HG03139 (cell line): ENCODE results near the gene PDE6D.

Source experiments
- ATAC-seq: cut with Tn5 transposase; IDR thresholded peaks from one replicate; pipeline ENCODE4 v1.9.1; 2021; ENCODE audit not compliant: unreplicated experiment

The PDE6D gene

DNA sequence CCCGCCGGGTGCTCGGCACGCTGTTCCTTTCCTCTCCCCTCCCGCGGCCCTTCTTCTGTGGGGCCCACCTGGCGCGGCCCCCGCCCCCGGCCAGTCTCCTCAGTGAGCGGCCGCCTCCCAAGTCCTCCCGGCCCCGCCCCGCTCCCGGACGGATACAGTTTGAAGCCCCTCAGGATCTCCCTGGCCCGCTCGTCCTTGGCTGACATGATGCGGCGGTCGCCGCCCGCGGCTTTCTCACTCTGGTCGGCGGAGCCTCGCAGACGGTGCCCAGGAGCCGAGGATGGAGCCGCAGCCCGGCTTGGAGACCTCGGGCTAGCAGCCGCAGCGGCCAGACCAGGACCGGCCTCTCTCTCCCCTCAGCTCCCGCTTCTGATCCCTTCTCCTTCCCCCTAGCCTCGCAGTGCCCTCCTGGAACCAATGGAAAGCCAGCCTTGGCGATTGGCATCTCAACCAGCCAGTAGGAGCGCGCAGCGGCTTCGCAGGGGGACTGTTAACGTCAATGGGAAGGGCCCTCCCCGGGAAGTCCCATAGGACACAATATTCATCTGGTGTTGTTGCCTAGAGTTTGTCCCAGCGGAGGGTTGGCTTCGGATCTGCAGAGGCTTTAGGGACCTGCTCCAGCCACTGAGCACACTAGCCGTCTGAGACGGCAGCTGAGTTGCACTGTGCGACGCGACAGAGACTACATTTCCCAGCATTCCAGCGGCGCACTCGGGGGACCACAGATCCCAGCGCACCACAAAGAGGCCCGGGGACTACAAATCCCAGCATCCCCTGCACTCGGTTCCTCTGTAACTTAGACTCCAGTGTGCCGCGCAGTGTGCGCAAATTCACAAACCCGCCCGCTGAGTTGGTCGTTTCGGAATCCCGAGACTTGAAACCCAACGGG is at the start of gene PDE6D:
PDE6D (minus strand) TSS at position 374 of the 889 bp plus-strand sequence; CDS start at position 206, 168 bp downstream.
- peak; percentile 89 for ATAC-seq

DNA sequence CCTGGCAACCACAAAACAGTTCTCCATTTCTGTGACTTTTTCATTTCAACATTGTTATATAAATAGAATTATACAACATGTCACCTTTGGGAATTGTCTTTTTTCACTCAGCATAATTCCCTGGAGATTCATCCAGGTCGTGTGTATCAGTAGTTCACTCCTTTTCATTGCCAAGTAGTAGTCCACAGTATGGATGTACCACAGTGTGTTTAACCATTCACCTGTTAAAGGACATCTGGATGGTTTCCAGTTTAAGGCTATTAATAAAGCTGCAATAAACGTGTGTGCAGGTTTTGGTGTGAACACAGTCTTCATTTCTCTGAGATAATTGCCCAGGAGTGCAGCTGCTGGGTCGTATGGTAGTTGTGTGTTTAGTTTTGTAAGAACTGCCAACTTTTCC is 40.8 kb upstream of the PDE6D start:
- no peak for ATAC-seq

DNA sequence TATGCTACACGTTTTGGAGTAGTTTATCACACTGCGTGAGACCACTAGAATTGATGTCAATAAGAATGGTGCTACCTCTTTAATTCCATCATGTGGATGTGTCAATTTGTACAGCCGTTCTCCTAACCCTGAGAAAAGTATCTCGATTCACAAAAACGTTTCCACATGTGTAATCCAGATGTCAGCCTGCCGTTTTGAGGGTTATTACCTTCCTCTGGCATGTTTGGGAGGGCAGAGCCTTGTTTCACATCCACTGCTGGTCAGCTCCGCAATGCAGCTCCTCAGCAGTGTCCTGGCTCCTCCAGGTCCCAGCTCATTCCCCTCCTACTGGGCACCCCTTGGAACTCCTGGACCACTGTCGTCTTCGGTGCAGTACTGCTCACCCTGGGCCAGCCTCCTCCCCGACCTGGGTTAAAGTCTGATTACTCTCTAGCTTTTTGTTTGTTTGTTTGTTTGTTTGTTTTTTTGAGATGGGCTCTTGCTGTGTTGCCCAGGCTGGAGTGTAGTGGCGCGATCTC is 39.8 kb upstream of the PDE6D start:
- no peak for ATAC-seq

DNA sequence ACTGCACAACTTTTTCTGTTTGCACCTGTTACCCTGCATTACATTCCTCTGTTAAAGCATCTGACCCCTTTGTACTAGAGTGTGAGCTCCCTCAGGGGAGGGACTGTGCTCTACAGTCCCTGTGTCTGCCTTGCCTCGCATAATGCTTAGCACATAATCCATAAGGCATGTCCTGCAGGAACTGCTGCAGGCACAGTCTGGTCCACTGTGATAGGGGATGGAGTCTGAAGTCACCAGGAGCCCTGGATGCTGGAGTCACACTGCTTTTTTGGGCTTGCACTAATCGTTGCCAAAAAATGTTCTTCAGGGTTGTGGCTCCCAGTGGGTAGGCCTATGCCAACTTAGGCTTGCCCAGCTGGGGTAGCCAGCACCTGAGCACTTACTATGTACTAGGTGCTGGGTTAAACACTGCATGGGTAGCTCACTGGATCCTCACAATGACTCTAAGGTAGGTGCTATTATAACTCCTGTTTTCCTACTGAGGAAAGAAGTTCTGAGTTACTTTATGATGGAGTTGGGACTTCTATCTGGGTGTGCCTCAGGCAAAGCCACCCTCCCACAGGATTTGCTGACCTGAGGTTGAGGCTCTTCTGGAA is 38.5 kb upstream of the PDE6D start:
- ATAC-seq: no peak

DNA sequence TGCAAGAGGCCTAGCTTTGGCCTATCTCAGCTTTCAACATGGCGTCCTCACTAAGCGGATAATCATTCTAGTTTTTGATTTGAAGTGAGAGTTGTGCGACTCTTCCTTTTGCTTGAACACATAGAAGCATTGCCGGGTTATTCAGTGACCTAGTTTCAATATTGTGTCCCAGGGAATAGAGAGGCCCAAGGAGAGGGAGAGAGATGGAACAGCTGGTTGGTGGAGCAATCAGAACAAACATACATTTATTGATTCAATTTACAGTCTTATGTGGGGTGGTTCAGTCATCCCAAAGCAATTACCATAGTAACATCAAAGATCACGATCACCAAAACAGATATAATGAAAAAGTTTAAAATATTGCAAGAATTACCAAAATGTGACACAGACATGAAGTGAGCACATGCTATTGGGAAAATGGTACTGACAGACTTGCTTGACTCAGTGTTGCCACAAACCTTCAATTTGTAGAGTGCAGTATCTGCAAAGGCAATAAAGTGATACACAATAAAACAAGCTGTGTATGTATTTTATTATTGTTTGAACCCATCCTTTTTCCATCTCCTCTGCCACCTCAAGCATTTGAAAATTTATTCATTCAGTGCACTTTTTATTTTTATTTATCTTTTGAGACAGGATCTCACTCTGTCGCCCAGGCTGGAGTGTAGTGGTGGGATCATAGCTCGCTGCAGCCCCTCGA is 35.4 kb upstream of the PDE6D start:
- no peak for ATAC-seq

DNA sequence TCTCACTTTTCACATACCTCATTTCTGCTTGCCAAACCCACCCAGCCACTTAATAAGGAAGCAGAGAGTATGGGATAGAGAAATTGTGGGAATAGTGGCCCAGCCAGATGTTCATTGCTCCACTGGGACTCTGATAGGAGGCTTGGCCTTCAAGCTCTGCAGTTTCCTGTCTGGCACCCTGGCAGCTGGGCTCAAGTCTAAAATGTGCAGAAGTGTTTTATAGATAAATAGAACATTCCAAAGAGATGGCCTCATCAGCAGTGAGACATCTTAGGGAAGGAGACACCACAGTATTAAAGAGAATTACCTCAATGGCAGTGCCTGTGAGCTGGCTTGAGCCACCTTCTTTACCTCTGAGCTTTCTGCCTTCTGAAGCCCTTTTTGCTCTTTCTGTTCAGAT is 29.8 kb upstream of the PDE6D start:
- ATAC-seq: no peak

DNA sequence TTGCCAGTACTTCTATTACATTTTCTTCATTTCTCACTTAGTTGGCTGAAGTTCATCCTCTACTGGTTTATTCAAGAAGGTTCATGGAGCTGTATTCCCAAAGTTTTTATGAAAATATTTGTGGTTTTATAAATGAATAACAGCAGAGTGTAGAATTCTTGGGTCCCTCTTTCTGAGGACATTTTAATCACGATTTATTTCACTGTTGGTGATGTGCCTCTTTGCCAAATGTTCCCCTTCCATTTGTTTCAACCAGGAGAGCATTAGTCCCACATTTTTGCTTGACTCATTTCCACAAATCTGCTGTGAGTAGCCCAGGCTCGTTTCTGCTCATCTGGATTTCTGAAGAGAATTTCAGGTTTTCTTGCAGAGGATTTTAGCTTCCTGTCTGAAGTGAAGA is 25.9 kb upstream of the PDE6D start:
- ATAC-seq: no peak

DNA sequence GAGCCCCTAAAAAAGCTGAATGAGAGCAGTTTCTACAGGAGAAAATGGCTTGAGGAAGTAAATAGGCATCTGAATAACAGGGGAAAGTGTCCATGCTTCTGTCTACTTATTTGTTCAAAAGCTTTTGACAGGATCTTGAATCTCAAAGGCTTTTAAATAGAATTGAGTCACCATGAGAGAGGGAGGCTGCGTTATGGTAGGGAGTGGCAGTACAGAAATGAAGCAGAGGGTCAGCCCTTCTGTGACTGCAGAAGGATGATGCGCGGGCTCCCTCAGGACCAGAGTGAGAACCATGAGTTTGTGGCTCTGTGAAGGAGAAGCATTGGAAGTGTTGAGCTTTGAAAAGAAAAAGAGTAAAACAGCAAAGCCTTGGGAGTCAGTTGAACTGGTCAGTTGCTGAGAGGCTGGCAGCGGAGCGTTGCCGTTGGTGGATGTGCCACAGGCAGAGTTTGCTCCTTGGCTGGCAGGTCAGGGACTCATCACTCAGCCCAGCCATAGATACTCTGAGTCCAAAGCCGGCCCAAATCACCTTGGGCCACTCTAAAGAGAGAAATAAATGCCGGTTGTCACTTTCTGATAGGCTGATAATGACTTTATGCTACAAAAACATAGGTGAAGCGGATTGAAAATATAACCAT is 22.5 kb upstream of the PDE6D start:
- no peak for ATAC-seq

DNA sequence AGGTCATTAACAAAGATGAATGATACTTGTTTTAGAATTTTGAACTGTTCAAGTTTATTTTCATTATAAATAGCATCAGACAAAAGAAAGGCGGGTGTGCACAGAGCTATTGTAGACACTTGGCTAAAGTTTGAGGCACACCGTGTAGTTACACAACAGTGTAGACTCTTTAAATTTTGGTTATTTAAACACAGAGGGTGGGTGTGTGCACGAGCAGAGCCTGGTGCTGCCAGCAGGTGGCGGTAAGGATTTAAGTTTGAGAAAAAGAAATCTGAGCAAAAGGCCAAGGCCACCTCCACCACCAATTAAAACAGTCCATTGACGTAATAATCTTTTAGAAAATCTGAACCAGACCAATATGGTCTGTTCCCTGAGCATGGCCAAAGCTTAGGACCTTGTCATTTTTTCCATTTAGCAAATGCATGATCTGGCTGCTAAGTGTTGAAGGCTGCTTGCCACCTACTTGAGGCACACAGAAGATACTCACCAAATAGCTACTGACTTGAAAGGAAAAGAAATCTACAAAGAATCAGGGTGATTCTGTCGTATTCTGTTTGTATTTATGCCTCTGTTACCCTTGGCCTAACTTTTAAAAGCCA is 19.5 kb upstream of the PDE6D start:
- no peak for ATAC-seq

DNA sequence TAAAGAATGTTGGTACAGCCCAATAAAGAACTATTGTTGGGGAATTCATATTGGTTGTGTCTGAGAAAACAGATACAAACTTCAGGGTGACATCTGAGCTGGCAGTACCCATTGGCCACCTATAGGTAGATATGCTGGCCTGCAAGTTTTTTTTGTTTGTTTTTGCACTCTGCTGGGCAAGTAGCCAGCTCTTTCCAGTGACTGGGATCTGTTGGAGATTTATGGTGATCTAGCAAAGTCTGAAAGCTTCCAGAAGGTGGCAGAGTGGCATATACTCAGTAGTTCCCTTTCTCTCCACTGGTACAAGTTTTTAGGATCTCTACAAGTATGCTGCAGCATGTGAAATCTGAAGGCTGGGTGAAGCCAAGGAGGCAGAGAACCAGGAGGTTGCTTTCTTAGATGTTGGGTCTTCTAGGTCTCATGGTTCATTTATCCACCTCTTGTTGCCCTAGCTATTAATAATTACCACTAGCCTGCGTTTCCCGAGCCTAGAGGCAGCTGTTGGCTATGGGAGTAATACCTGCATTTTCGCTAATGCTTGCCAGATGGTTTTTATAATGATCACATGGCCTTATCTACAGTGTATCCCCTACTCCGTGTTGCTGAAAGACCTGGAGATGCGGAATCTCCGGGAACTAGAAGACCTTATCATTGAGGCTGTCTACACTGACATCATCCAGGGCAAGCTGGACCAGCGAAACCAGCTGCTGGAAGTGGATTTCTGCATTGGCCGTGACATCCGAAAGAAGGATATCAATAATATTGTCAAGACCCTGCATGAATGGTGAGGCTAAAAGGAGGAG is 14.6 kb upstream of the PDE6D start:
- no peak for ATAC-seq

DNA sequence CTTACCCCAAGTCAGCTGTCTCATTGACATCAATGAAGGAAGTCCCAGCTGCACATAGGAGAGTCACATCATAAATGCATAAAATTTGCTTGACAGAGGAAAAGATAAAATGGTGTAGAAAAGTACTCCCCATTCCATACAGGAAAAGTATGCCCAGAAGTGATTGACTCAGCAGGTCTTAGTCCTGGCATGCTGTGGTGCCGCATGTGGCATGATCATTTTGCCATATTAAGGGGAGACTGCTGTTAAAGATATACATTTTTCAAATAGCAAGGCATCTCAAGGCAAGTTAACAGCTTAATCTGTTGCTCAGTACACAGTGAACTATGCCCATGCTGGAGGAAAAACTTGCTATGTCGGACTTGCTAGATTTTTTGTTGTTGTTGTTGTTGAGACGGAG is 13.3 kb upstream of the PDE6D start:
- ATAC-seq: no peak

DNA sequence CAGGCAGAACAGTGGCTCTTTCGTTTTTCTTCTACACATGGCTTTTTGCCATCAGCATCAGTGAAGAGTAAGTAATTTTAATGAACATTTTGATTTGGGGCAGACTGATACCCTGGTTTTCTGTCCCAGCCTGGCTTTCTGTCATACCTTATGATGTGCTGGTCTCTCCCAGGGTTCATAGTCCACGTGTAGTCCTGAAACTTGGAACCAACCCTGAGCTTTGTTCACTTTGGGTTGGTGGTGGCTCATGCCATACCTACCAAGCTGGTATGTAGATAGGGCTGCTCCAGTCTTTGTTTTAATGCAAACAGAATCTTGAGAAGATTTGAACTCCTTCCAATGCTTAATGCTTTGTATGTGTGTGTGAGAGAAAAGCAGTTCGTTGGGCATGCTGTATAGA is 10.0 kb upstream of the PDE6D start:
- ATAC-seq: no peak

DNA sequence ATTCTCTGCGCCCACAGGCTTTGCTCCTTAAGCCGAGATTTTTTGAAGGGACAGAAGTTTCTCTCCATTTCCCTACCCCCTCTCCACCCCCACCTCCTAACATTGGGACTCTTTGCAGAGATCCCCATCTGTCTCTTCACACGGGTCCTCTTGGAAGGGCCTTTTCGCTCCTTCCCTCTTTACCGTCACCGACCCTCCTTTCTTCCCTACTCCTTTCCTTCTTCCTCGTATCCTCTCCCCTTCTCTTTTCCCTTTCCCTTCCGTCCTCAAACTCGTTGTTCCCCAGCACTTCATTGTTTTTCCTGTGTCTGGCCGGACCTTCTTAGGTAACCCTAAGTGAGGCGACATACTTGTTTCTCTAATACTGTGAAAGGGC is 5.8 kb upstream of the PDE6D start:
- no peak for ATAC-seq

DNA sequence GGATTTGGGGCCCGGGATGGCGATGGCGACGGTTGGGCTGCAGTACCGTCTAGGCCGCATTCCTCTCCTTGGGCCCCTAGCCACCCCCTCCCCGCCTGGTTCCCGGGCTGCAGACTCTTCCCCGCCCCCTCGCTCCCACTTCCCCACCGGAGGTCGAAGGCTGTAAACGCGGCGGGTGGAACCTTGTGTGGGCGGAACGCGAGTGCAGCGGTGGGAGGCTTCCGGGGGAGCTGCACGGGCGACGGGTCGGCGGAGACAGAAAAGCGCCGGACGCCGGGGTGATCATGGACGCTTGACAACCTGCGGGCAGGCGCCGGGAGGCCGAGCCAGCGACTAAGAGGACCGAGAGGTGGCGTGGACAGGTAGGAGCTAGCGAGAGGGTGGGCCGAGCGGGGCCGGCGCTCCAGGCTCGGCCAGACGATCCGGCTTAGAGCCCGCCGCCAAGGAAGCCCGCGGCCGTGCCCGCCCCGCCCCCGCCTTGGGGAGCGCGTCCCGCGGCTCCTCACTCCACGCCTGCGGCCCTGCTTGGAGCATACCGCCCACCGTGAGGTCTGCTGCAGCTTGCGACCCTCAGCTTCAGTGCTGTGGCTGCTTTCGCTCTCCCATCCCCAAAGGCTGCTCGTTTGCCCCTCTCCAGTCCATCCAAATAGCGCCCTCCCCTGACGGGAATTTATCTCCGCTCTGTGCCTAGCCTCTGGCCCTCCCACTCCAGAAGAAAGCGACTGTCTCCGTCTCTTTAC is 5.3 kb upstream of the PDE6D start, which contains the start of gene COPS7B:
COPS7B (plus strand) TSS at position 269 of the 740 bp plus-strand sequence. CDS start 2,126 bp downstream, outside the sequence.
- peak; percentile 41 for ATAC-seq

DNA sequence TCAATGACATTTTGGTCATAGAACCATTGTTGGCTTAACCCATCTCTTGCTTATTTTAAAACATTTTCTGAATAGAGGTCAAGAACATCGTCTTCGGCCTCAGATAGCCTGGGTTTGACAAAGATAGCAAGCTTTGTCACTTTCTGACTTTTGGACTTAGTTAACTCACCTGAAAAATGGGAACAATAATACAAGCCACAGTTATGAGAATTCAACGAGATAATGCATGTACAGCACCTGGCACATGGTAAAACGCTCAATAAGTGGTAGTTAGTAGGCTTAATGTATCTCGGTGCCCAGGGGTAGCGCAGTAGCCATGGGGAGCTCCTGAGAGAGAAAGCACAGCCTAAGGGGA is 4.7 kb upstream of the PDE6D start:
- no peak for ATAC-seq

DNA sequence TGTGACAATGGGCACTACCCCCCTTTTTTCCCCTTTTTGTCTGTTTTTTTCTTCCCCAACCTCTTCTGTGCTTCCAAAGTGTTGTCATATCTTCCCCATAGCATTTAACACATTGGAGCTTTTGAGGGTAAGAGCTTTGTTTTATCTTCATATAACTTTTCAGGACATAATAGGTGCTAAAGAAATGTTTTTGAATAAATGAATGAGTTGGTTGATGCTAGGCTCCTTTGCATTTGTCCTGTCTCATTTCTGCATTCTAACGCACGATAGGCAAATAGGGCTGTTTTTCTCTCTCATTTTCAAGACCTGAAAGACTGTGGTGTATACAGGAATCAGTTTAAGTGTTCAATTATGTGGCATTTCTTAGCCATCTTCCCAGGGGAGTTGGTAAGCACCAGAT is 4.3 kb upstream of the PDE6D start:
- ATAC-seq: no peak

DNA sequence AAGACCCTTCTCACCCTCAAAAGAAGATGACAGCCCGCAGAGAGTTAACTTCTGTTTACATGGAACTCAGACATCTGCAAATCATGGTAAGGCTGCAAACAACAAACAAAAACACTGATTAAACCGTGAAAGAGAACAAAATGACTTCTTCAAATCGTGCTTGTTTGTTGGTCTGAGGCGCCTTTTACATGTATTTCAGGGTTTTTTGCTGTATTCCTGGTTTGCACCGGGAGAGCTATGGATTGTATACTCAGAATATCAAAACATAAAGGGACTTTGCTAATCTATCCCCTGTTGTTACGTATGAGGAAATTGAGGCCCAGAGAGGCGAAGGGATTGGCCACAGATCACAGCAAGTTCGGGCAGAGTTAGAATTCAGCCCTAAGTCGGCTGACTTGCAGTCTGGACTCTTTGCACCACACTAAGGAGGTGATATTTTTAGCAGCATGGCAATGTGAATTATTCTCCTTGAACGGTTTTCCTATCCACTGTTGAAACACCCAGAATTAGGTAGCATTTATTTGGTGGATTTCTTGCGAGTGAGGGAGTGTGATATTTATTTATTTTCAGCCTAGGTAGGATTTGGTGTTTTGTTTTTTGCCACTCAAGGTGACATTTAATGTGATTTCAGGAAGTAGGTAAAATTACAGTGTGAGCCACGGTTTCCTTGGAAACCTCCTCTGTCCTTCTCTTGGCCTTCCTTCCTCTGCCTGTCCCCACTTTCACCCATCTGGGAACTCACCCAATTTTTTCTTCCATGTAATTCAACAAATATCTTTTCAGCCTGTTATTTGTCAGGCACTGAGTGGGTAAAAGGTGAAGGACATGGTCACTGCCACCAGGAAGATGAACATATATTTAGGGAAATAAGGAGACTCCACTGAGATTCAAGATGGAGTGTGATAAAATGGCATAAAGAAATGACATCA is 980 bp upstream of the PDE6D start:
- ATAC-seq: no peak
